NCI-H2196 (cell line): ENCODE data around the gene CORO1C.
A peak's percentile ranks its signal among the peaks of the same experiment; 100 is the strongest.
"Not testable (repeated sequence)": the region's sequence is repeated elsewhere in the genome, so short reads cannot be mapped to it uniquely, and the experiment has no call there.

Source experiments
- DNase-seq: peaks from one replicate; lab custom pipeline; 2025; ENCODE audit not compliant: unreplicated experiment; lab: John Stamatoyannopoulos, UW

Gene CORO1C

DNA sequence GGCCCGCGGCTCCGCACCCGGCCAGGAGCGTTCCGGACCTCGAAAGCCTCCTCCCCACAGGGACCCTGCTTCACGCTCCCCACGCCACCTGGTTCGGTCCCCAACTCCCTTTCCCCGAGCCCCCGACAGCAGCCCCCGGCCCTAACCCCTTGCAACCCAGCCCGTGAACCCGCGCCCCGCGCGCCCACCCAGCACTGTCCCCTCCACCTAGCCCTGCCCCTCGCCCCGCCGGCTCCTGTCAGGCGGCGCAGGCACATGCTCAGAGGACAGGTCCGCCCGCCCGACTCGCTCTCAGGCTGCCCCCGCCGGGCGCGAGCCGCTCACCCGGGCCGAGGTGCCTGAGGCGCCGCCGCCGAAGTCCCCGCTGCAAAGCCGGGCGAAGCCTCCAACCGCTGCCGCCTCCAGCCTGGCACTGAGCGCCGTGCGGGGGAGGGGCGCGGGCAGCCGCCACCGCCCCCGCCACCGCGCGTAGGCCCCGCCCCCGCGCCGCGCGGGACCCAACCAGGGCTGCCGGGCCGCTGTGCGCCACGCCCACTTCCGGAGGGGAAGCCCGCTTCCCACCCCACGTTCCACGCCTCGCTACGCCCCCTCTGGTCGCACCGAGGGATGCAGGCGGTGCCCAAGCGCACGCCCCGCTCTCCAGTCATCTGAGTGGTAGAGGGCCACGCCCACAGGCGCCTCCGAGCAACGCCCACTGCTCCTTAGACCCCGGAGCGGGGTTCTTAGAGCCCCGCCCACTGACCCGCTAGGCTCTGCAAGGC is at the start of gene CORO1C:
Gene CORO1C, minus strand, starts transcription at position 414 of the 761 bp plus-strand sequence. CDS start 30,200 bp downstream, outside the sequence.
- peak; percentile 99 for DNase-seq

DNA sequence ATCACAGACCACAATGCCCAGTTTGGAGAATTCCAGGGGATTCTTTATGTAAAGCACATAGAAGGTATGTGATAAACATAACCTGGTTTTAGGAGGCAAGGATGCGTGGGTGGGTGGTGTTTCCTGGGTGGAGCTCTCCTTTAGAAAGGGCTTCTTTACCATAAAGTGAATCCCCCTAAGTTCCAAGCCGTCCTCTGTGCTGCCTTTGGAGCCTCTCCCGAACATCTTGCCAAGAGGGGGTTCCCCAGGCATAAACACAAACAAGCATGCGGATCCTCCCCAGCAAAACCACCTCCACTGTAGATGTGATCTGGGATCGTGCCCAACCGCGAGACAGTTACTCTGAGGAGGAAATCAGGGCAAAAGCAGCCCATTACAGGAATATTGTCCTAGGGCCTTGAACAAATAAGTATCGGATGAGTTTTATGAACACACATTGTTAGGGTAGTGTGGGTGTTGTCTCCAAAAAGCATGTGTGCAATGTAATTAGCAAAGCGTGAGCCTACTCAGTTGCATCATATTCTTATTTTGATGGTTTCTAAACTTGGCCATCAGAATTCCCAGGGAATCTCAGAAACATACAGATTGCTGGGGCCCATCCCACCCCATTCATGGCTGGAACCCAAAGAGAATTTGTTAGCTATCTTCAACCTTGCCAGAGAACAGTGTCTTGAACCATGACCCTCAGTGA is 48.8 kb upstream of the CORO1C start:
- no peak for DNase-seq

DNA sequence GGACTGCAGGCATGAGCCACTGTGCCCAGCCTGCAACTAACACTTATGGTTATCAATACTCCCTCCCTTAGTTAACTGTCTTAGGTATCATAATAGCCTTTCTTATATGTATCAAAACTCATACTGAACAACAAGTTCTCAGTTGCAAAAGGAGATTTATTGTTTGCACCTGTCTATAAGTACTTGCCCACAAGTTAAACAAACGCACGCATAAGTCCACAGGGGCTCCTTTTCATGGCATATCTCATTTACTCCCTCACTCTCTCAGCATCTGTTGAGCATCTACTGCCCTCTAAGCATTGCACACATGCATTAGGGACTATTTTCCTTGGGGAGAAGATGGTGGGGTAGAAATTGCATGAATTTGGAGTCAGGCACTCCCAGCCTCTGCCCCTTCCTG is 46.7 kb upstream of the CORO1C start:
- DNase-seq, result no peak

DNA sequence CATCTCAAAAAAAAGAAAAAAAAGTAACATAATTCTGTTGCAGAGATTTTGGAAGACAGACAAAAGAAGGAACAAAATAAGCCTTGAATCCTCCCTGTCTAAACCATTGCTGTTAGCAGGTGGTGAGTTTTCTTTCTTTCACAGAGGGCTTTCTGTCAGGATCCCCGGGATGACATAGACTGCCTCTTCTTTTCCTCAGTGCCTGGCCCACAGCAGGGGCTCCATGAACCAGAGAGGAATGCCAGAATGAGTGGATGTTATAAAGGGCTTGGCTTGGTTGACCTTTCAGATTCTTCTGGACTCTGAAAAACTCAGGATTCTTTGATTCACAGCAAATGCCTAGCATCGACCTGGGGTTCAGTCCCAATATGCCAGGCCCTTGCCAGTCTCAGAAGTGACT is 45.8 kb upstream of the CORO1C start:
- no peak for DNase-seq

DNA sequence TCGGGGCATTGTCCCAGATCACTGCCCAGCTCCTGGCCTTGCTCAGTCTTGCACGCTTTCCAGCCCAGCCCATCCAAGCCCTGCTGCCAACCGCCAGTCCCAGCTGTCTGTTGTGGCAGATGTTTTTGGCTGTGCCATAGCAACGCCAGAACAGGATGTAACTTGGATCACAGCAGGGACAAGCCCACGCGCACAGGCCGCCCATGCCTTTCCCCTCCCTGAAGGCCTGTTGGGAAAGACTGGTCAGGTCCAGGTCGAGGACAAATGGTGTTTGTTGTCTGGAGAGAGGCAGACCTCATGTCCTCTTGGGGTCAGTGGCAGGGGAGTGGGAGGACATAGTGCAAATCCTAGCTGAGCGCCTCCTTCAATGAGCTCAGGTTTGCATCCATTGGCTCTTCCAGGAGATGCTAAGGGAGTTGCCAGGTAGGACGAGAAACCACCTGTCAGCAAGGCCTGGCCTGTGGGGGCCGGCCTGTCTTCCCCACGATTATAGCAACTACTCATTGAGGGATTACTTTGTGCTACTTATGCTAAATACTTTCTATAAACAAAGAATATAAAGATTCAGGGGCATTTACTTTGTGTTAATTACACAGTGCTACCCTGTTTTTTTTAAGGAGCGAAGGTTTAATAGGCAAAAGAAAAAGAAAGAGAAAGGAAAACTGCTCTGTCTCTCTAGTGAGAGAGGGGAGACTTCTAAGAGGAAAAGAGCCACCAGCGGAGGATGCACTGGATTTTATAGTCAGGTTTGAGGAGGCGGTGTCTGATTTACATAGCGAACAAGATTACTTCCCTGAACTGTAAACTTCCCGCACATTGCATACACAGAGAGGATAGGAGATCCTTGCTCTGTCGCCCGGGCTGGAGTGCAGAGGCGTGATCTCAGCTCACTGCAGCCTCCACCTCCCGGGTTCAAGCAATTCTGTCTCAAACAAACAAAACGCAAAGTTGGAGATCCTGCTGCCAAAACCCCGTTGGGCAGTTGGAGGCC is 42.8 kb upstream of the CORO1C start:
- DNase-seq, result peak; percentile 90

DNA sequence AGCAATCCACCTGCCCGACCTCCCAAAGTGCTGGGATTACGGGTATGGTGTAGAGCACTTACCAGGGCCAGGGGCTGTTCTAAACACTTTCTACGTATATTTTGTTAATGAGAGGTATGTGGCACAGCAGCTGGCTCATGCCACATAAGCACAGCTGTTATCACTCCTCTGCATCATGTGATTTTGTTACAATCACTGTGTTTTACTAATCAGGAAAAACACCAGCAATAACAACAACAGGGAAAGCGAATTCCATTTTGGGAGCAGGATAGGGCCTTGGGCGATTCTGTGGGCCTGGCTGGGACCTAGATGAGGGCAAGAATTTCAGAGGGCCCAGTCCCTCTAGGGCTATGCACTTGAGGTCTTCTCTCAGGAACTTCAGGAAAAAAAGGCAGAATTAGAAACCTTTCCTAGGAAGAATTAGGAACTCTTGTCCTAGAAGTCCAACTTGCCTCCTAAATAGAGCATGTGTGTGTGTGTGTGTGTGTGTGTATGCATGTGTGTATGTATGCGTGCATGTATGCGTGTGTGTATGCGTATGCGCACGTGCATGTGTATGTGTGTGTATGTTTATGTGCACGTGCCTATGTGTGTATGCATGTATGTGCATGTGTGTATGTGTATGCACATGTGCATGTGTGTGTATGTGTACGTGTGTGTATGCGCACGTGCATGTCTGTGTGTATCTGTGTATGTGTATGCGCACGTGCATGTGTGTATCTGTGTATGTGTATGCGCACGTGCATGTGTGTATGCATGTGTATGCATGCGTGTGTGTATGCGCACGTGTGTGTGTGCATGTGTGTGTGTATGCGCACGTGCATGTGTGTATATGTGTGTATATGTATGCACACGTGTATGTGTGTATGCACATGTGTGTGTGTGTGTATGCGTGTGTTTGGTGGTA is 41.8 kb upstream of the CORO1C start:
- no peak for DNase-seq

DNA sequence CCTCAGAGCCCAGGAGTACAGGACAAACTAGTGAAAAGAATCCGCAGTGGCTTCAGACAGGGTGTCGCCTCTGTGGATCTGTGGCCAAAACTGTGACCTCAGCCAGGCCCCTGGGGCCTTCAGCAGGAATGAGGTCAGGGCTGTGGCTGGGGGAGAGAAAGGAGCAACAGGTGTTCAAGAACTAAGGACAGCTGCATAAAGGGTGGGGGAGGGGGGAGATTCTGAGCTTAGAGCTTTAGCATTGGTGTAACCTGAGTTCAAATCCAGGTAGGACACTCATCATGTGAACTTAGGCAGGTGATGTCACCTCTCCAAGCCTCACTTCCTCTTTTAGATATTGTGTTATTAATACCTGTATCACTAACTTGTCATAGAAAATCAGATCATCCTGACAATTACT is 40.9 kb upstream of the CORO1C start:
- DNase-seq, result peak; percentile 83

DNA sequence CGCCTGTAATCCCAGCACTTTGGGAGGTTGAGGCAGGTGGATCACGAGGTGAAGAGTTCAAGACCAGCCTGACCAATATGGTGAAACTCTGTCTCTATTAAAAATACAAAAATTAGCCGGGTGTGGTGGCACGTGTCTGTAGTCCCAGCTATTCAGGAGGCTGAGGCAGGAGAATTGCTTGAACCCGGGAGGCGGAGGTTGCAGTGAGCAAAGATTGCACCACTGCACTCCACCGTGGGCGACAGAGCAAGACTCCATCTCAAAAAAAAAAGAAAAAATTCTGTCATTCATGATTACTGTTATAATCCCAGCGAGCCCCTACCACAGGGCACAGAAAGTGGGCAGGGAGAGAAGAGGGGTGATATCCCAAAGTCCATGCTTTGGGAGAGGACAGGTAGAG is 40.5 kb upstream of the CORO1C start:
- DNase-seq, result not testable (repeated sequence)

DNA sequence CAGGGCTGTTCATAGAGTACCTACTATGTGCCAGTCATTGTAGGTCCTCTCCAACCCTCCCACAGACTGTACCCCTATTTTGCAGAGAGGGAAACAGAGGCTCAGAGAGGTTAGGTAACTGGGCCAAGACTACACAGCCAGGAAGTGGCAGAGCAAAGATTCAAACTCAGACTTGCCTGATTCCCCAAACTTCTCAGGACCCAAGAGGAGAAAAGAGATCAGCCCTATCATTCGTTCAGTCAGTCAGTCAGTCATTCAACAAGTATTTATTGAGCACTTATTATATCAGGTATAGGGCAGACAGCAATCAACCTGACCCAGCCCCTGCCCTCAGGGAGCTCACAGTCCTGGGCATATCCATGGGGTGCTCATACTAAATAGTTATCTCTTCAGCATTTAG is 39.6 kb upstream of the CORO1C start:
- no peak for DNase-seq

DNA sequence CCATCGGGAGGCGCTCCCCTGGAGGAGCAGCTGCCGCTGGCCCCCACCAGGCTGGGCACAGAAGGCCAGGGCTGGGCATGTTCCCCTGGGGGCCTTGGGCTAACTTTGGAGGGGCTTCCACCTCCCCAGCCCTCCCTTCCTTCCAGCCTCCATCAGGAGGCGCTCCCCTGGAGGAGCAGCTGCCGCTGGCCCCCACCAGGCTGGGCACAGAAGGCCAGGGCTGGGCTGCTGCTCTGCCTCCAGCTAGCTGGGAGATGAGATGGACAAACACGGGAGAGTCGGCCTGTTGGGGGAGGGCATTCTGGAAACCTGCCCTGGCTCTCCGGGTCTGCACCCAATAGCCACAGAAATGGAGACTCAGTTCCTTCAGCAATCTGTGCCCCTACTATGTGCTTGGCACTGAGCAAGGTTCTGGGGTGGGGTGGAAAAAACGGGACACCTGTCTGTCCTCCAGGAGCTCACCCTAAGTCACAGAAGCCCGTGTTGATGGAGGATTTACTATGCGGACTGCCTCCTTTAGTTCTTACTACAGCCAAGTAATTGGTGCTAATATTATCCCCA is 39.0 kb upstream of the CORO1C start:
- DNase-seq, result no peak

DNA sequence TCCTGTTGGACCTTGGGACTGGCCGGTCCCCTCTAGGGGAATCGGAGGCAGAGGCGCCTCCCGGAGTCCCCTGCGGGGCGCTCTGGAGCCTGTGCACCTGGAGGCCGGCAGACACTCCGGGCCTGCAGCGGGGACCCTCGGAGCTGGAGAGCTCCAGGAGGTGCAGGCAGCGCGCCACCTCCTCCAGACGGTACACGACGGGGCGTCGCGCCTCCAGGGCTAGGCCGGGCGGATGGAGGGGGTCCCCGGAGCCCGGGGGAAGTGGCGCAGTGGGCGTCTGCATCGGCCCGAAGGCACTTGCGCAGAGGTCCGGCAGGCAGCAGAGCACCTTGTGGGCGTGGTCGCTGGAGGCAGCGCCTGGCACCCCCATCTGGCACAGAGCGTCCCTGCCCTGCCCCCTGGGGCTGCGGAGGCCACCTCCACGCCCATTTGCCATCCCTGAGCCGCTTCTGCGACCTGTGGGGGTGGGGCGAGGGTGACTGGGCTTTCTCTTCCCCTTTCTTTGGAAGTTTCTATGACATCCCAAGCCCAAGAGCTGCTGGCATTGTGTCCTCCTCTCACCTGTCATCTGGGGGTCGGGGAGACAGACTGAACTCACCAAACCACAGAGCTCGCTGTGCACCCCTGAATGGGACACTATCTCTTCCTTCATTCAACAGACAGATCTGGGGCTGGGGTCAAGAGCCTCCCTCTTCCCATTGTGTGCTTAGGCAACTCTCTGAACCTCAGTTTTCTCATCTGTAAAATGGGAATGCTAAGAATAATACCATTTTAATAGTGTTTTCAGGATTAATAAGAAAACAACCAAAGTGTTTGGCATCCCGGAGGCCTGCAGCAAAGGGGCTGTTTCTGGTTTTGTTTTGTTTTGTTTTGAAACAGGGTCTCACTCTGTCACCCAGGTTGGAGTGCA is 37.5 kb upstream of the CORO1C start:
- DNase-seq, result no peak

DNA sequence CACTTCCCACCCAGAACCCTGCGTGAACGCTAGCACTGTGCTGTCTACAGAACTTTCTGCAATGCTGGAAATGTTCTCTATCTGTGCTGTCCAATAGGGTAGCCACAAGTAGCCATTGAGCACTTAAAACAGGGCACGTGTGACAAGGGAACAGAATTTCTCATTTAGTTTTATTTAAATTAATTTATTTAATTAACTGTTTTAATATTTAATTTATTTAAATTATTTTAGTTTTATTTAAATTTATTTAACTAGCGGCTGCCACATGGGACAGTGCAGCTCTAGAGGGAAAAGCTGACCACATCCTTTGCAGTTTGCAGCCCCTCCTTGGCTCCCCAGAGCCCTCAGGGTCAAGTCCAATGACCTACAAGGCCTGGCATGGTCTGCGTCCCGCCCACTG is 35.0 kb upstream of the CORO1C start:
- no peak for DNase-seq

DNA sequence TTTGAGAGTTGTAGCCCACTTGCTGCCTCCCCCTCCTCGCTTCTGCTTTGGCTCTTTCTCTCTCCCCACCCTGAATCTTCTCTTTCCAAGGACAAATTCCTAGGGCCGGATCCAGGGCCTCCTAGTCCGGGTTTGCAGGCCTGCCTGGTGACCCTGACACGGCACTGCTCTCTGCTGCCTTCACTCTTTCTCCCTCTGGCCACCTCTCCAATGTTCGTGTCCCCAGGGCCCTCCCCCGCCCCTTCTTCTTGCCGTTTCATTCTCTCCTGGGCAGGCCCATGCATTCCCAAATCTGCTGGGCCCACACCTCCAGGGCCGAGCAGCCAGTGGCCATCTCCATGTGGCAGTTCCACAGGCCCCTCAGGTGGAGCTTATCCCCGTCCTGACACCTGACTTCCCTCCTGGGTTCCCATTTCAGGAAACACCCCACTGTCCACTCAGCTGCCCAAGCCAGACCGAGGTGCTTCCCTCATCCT is 34.0 kb upstream of the CORO1C start:
- DNase-seq, result no peak

DNA sequence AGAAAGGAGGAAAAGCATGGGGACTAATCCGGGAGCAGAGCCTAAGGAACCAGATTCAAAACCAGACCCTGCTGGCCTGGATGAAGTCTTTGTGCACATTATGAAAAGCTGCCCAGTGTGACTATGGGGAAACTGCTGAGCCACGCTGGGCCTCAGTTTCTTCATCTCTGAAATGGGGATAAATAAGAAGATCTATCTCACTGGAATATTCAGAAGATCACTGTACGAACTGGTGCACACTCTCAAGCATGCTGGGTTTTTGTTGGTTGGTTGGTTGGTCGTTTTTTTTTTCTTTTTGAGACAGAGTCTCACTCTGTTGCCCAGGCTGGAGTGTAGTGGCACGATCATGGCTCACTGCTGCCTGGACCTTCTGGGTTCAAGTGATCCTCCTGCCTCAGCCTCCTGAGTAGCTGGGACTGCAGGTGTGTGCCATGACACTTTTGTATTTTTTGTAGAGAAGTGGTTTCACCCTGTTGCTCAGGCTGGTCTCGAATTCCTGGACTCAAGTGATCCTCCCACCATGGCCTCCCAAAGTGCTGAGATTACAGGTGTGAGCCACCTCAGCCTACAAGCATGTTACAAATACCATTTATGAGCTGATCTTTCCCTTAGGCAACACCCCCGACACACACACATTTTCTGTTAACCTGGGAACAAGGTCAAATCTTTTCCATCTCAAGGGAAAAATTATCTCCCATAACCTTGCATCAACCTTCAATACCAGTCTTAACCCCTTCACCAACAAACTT is 33.4 kb upstream of the CORO1C start:
- DNase-seq, result no peak

DNA sequence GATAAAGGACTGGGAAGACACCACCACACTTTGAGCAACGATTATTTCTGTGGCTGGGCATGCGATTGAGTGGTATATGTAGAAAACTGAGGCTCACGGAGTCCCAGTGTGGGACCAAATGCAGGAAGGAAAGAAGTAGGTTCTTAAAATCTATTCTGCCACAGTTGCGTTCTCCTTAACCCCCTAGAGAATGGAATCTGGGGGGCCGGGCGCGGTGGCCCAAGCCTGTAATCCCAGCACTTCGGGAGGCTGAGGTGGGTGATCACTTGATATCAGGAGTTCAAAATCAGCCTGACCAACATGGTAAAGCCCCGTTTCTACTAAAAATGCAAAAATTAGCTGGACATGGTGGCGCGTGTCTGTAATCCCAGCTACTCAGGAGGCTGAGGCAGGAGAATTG is 29.9 kb upstream of the CORO1C start:
- DNase-seq, result no peak

DNA sequence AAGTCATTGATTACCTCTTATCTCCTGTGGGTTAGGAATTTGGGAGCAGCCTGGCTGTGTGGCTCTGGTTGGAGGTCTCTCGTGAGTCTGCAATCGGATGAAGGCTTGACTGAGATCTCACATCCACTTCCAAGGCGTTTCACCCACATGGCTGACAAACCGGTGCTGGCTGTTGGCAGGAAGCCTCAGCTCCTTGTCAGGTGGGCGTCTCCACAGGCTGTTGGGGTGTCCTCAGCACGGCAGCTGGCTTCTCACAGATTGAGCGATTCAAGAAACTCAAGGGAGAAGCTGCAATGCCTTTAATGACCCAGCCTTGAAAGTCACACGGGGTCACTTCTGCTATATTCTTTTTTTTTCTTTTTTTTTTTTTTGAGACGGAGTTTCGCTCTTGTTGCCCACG is 28.6 kb upstream of the CORO1C start:
- DNase-seq, result no peak

DNA sequence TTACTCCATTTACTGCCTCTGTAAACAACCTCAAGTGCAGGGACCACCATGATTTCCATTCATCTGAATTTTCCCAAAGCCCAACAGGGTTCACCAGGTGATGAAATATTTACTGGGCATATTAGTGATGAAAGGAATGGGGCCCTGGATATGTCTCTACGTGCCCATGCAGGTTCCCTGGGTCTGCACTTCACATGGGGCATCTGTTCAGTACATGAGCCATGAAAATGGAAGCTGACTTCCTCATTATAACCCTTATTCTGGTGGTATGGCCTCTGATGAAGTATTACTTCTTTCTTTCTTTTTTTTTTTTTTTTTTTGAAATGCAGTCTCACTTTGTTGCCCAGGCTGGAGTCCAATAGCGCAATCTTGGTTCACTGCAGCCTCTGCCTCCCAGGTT is 26.5 kb upstream of the CORO1C start:
- no peak for DNase-seq

DNA sequence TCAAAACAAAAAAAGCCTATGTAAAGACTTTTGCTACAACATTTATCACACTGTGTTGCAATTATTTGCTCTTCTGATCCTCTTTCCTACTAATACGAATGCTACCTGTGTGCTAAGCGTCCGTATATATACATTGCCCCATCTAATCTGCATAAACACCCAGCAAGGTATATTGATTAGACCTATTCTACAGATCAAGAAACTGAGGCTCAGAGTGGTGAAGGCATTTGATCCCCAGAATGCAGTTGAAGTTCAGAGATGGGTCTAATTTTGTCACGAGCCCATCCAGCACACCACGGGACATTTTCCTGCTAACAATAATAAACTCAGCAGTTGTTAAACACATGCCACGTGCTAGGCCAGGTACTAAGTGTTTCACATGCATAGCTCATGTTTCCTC is 25.1 kb upstream of the CORO1C start:
- DNase-seq, result no peak
